ENCODE data around the gene ATP11A.
"Not testable (repeated sequence)": the region's sequence is repeated elsewhere in the genome, so short reads cannot be mapped to it uniquely, and the experiment has no call there.

Gene ATP11A

GRCh38 chr13:112869202-112870050 lies 179.6 kb downstream of the ATP11A start:
- DNase-seq (ENCODE audit: insufficient read length, low spot score) (no peak), FAIRE-seq (no peak)
- TF ChIP-seq CTCF (IDR thresholded peaks at IDR 0.05; ENCODE audit: insufficient read depth, missing control alignments): no peak

- DNase-seq (ENCODE audit: insufficient read length, low spot score) (no peak), FAIRE-seq (no peak)
- TF ChIP-seq CTCF (IDR thresholded peaks at IDR 0.05; ENCODE audit: insufficient read depth, missing control alignments): no peak
These were observed 180.2 kb downstream of the ATP11A start for GRCh38 chr13:112870051-112870331.

- FAIRE-seq (no peak), DNase-seq (ENCODE audit: insufficient read length, low spot score) (no peak)
- TF ChIP-seq CTCF (IDR thresholded peaks at IDR 0.05; ENCODE audit: insufficient read depth, missing control alignments): no peak
These were observed 181.0 kb downstream of the ATP11A start for GRCh38 chr13:112870737-112871287.

- no peak for DNase-seq (ENCODE audit: insufficient read length, low spot score)
- no peak for TF ChIP-seq CTCF (IDR thresholded peaks at IDR 0.05; ENCODE audit: insufficient read depth, missing control alignments)
- no peak for FAIRE-seq
These were observed 181.9 kb downstream of the ATP11A start for GRCh38 chr13:112871742-112872141.

GRCh38 chr13:112872657-112873631 lies 183.1 kb downstream of the ATP11A start:
- FAIRE-seq; DNase-seq (ENCODE audit: insufficient read length, low spot score): not testable (repeated sequence)

- FAIRE-seq (no peak), DNase-seq (ENCODE audit: insufficient read length, low spot score) (peak; percentile 89)
- peak; percentile 78 for TF ChIP-seq CTCF (IDR thresholded peaks at IDR 0.05; ENCODE audit: insufficient read depth, missing control alignments)
These were observed 184.3 kb downstream of the ATP11A start for GRCh38 chr13:112873851-112874750.
